ENCODE results near the gene MVP. TPM values are rescaled to one million over a fixed set of nuclear protein-coding genes. Genes with fewer than 3 reads are reported as not detected.

Gene MVP
- total RNA-seq, 2 donors from 2014 or later, result 44.4 to 77.9 TPM

GRCh38 chr16:29804020-29804419, 16.2 kb upstream of the MVP start:
- H3K4me3 ChIP-seq, result no peak overlapping the region
- peaks cover 20% of the 10 kb centered on the region for H3K36me3 ChIP-seq
- DNase-seq (ENCODE audit: low spot score), result no peak
- peaks cover 0 to 35% of the 10 kb centered on the region in 2 donors for H3K4me1 ChIP-seq
- TF ChIP-seq, protein P1, sequence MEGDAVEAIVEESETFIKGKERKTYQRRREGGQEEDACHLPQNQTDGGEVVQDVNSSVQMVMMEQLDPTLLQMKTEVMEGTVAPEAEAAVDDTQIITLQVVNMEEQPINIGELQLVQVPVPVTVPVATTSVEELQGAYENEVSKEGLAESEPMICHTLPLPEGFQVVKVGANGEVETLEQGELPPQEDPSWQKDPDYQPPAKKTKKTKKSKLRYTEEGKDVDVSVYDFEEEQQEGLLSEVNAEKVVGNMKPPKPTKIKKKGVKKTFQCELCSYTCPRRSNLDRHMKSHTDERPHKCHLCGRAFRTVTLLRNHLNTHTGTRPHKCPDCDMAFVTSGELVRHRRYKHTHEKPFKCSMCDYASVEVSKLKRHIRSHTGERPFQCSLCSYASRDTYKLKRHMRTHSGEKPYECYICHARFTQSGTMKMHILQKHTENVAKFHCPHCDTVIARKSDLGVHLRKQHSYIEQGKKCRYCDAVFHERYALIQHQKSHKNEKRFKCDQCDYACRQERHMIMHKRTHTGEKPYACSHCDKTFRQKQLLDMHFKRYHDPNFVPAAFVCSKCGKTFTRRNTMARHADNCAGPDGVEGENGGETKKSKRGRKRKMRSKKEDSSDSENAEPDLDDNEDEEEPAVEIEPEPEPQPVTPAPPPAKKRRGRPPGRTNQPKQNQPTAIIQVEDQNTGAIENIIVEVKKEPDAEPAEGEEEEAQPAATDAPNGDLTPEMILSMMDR (IDR thresholded peaks at IDR 0.05), result no peak
- no peaks in the 10 kb centered on the region for H3K9me3 ChIP-seq
- peak overlapping the region in 1 of 2 donors; percentile 100 for H3K27ac ChIP-seq
- H3K27me3 ChIP-seq, result no peaks in the 10 kb centered on the region

DNA sequence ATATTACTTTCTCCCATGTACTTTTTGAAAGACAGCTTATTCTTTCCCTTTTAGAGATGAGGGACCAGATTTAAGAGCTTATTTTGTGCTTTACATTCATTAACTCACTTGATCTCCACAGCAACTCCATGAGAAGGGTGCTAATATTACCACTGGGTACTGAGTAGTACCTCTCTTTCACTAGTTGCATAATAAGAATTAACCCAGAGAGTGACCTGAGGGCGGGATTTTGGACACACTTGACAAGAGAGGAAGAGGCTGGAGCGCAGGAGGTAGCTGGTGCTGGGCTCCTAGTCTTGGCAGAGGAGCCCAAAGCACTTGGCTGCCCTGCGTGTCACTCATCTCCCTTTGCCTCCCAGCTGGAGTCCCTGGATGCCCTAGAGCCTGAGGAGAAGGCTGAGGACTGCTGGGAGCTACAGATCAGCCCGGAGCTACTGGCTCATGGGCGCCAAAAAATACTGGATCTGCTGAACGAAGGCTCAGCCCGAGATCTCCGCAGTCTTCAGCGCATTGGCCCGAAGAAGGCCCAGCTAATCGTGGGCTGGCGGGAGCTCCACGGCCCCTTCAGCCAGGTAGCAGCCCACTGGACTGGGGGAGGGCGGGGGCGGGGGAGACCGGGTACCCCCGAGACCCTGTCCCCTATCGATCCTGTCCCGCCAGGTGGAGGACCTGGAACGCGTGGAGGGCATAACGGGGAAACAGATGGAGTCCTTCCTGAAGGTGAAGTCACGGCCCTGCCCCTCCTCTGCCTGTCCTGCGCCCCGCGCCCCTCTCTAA, 15.6 kb upstream of the MVP start:
- Histone ChIP-seq H3K4me3 (peak overlapping the region; percentile 62 to 78), H3K4me1 (peaks cover 0 to 41% of the 10 kb centered on the region in 2 donors), H3K9me3 (no peaks in the 10 kb centered on the region), H3K36me3 (peaks cover 20% of the 10 kb centered on the region), H3K27ac (peak overlapping the region; percentile 98 to 100), H3K27me3 (no peaks in the 10 kb centered on the region)
- TF ChIP-seq, protein P1 (IDR thresholded peaks at IDR 0.05), result no peak
- no peak for DNase-seq (ENCODE audit: low spot score)

DNA sequence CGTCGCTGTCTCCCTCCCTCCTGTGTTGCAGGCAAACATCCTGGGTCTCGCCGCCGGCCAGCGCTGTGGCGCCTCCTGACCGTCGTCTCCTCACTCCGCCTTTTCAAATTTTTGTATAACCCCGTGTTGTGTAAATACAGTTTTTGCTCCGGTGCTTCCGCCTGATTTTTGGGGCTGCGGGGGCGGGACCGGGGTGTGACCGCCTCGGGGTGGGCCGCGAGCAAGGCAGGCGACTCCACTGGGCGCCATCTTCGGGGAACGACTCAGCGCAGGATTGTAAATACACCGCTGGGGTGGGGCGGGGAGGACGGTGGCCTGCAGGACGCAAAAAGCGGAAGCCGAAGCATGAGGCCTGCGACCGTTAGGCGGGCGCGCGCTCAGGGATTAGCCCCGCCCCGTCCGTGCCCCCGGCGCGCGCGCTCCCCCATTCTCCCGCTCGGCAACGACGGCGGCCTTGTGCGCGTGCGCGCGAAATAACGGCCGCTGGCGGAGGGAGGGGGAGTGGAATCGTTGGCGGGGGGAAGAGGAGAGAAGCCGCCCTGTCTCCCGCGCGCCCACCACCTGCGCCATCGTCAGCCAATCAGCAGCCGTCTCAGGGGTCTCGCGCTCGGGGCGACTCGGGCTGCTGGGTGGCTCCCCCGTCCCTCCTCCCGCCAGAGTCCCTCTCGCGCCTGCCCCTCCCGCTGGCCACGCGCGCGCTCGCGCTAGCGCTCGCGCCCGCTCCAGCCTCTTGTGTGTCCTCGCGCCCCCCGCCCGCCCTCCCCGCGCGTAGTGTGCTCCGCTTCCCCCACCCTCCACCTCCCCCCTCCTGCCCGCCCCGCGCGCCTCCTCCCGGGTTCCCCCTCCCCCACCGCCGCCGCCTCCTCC, 14.8 kb upstream of the MVP start:
- Histone ChIP-seq H3K9me3 (no peaks in the 10 kb centered on the region), H3K36me3 (peaks cover 14% of the 10 kb centered on the region), H3K27me3 (no peaks in the 10 kb centered on the region), H3K4me1 (peaks cover 0 to 49% of the 10 kb centered on the region in 2 donors), H3K27ac (peak overlapping the region; percentile 98 to 100), H3K4me3 (peak overlapping the region; percentile 62 to 78)
- DNase-seq (ENCODE audit: low spot score), result peak; percentile 98
- TF ChIP-seq, protein P1 (IDR thresholded peaks at IDR 0.05), result no peak

DNA sequence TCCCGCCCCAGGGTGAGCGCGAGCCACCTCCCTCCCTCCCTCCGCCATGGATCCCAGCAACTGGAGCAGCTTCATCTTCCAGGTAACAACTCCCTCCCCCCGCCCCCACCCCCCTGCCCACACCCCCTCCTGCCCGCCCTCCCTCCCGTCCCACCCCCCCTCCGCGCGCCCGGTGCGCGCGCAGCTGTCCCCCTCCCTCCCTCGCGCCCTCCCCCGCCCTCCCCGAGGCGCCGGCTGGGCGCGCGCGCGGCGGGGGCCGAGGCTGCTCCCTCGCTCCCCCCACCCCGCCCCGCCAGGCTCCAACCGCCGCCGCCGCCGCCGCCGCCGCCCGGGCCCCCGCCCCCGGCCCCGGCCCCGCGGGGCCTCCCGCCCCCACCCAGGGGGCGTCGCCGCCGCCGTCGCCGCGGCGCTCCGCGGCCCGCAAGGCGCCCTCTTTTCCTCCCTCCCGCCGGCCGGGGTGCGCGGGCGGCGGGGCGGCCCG, 14.1 kb upstream of the MVP start, which contains the start of gene MAZ:
MAZ (plus strand) TSS at position 431 of the 481 bp plus-strand sequence. CDS start 173 bp downstream, outside the sequence.
- H3K27me3 ChIP-seq, result no peaks in the 10 kb centered on the region

More for the DNA sequence above, 14.1 kb upstream of the MVP start, which contains the start of gene MAZ:
- TF ChIP-seq, protein P1 (IDR thresholded peaks at IDR 0.05), result no peak
- H3K4me3 ChIP-seq, result peak within 1 kb of the TSS; percentile 69 to 78
- H3K36me3 ChIP-seq, result peaks cover 14% of the 10 kb centered on the region
- DNase-seq (ENCODE audit: low spot score), result no peak
- H3K9me3 ChIP-seq, result no peaks in the 10 kb centered on the region
- peak within 1 kb of the TSS; percentile 98 to 100 for H3K27ac ChIP-seq
- H3K4me1 ChIP-seq, result peaks cover 0 to 56% of the 10 kb centered on the region in 2 donors
